Thoracic aorta (tissue), 2 donors: ENCODE data around the gene GDF10. TPM values are rescaled to one million over a fixed set of nuclear protein-coding genes. Genes with fewer than 3 reads are reported as not detected.

Source experiments
- ATAC-seq: fragments of 150-250 bp; one replicate; pipeline ENCODE4 v1.8.0; 2017; ENCODE audit warnings: low read depth; ENCODE audit not compliant: insufficient number of reproducible peaks, low FRiP score
- DNase-seq: peaks from one replicate; pipeline ENCODE4 v3.0.0-alpha.2; 2020; ENCODE audit warnings: low spot score
- H3K27ac ChIP-seq, 2 donors: fragments of 200-600 bp; sonication (generic); 1 replicate in 1 of 2; 2 replicates in 1 of 2; pipeline ENCODE4 v1.5.1; 2016; ENCODE audit warnings: mild to moderate bottlenecking in 2 of 2, moderate library complexity in 2 of 2
- H3K27me3 ChIP-seq: fragments of 200-600 bp; sonication (generic); replicated peaks from 2 replicates; pipeline ENCODE4 v1.6.0; 2016; ENCODE audit warnings: mild to moderate bottlenecking; ENCODE audit not compliant: insufficient read depth
- H3K36me3 ChIP-seq: fragments of 200-600 bp; sonication (generic); one replicate; pipeline ENCODE4 v1.5.1; 2016
- H3K4me1 ChIP-seq, 2 donors: fragments of 200-600 bp; sonication (generic); 1 replicate in 1 of 2; 2 replicates in 1 of 2; pipeline versions ENCODE4 v1.5.1 to v1.6.0; 2016; ENCODE audit warnings: low read depth in 2 of 2, mild to moderate bottlenecking in 1 of 2; ENCODE audit not compliant: control insufficient read depth in 1 of 2
- H3K4me3 ChIP-seq: fragments of 200-600 bp; sonication (generic); 2 replicates; pipeline ENCODE4 v1.5.1; 2016; ENCODE audit warnings: mild to moderate bottlenecking
- H3K9me3 ChIP-seq: fragments of 200-600 bp; sonication (generic); 2 replicates; pipeline ENCODE4 v1.5.1; 2016
- CTCF ChIP-seq: fragments of 200-600 bp; sonication (generic); IDR thresholded peaks from one replicate; pipeline ENCODE4 v1.5.1; 2019; ENCODE audit warnings: antibody characterized with exemption
- total RNA-seq, 2 donors: library from RNA; depleted of rRNA; stranded (reverse); fragments of >200 nt; gene quantifications; one replicate each; pipeline versions ENCODE4 v1.1.0 to v1.2.3, GENCODE V29; 2016

GDF10 gene
- total RNA-seq, 2 donors from 2014 or later, result 2.4 to 2.5 TPM

GRCh38 chr10:47279276-47279675, 20.7 kb upstream of the GDF10 start:
- ATAC-seq (no peak), DNase-seq (no peak)
- H3K36me3 ChIP-seq, result no peaks in the 10 kb centered on the region
- H3K4me3 ChIP-seq, result no peak overlapping the region
- no peak overlapping the region for H3K27ac ChIP-seq
- no peaks in the 10 kb centered on the region for H3K27me3 ChIP-seq
- no peaks in the 10 kb centered on the region for H3K4me1 ChIP-seq
- no peaks in the 10 kb centered on the region for H3K9me3 ChIP-seq
- TF ChIP-seq CTCF, result no peak

GRCh38 chr10:47282005-47282656, 17.9 kb upstream of the GDF10 start:
- no peak for DNase-seq
- TF ChIP-seq CTCF, result no peak
- no peak overlapping the region for H3K4me3 ChIP-seq
- H3K36me3 ChIP-seq, result no peaks in the 10 kb centered on the region
- peaks cover 5 to 12% of the 10 kb centered on the region in 2 donors for H3K4me1 ChIP-seq
- ATAC-seq, result no peak
- no peak overlapping the region for H3K27ac ChIP-seq
- H3K27me3 ChIP-seq, result no peaks in the 10 kb centered on the region
- no peaks in the 10 kb centered on the region for H3K9me3 ChIP-seq

GRCh38 chr10:47282657-47283018, 17.4 kb upstream of the GDF10 start:
- Histone ChIP-seq H3K36me3 (no peaks in the 10 kb centered on the region), H3K27me3 (no peaks in the 10 kb centered on the region), H3K27ac (no peak overlapping the region), H3K4me1 (peaks cover 5 to 17% of the 10 kb centered on the region in 2 donors), H3K4me3 (no peak overlapping the region), H3K9me3 (no peaks in the 10 kb centered on the region)
- TF ChIP-seq CTCF, result no peak
- DNase-seq, result no peak
- no peak for ATAC-seq

GRCh38 chr10:47283101-47283630, 16.8 kb upstream of the GDF10 start:
- no peak for TF ChIP-seq CTCF
- no peak for ATAC-seq
- Histone ChIP-seq H3K9me3 (no peaks in the 10 kb centered on the region), H3K4me1 (peaks cover 5 to 19% of the 10 kb centered on the region in 2 donors), H3K27ac (no peak overlapping the region), H3K27me3 (no peaks in the 10 kb centered on the region), H3K36me3 (no peaks in the 10 kb centered on the region), H3K4me3 (no peak overlapping the region)
- no peak for DNase-seq

GRCh38 chr10:47283848-47284247, 16.1 kb upstream of the GDF10 start:
- H3K27me3 ChIP-seq, result no peaks in the 10 kb centered on the region
- TF ChIP-seq CTCF, result no peak
- no peak for DNase-seq
- no peaks in the 10 kb centered on the region for H3K9me3 ChIP-seq
- H3K36me3 ChIP-seq, result no peaks in the 10 kb centered on the region
- no peak for ATAC-seq
- H3K27ac ChIP-seq, result no peak overlapping the region
- H3K4me1 ChIP-seq, result peaks cover 5 to 22% of the 10 kb centered on the region in 2 donors
- H3K4me3 ChIP-seq, result no peak overlapping the region
